CD14-positive monocyte (primary cell): ENCODE data around the gene ZNF432. TPM values are rescaled to one million over a fixed set of nuclear protein-coding genes. Genes with fewer than 3 reads are reported as not detected.

Experiments used
- polyA plus RNA-seq, 3 donors: library from polyadenylated mRNA; depleted of rRNA in 1 of 3; unstranded in 2 of 3; stranded (reverse) in 1 of 3; fragments of 300-500 nt in 2 of 3; fragments of >200 nt in 1 of 3; fragmentation: Illumina TruSeq in 2 of 3; gene quantifications; 1 replicate in 2 of 3; 2 replicates in 1 of 3; pipeline ENCODE4 v1.2.3, GENCODE V29; 2012 to 2021

The ZNF432 gene
- polyA plus RNA-seq, 3 donors: 1.1 to 3.0 (median 1.2) TPM

Other genes with a start within 250 kb of the ZNF432 start
- 1 to 10 TPM; 1.5 to 8.5 (median 1.5) TPM for gene ZNF577, start 160.9 kb downstream of the ZNF432 start, polyA plus RNA-seq
- 1 to 10 TPM; 1.9 to 4.8 (median 3.9) TPM for gene ZNF649, start 143.8 kb downstream of the ZNF432 start, polyA plus RNA-seq
- 1 to 10 TPM in 2 of 3 donors, under 1 TPM in 1; 0.96 to 3.1 (median 1.1) TPM for gene ZNF613, start 121.4 kb downstream of the ZNF432 start, polyA plus RNA-seq
- gene ZNF350, start 62.0 kb downstream of the ZNF432 start, polyA plus RNA-seq: 10 to 100 TPM in 1 of 3 donors, 1 to 10 TPM in 2; 9.1 to 14.0 (median 9.9) TPM
- 1 to 10 TPM; 1.8 to 2.4 (median 2.2) TPM for gene ZNF615, start 40.6 kb downstream of the ZNF432 start, polyA plus RNA-seq
- 1 to 10 TPM in 2 of 3 donors, under 1 TPM in 1; 0.65 to 3.1 (median 1.0) TPM for gene ZNF614, start 20.5 kb downstream of the ZNF432 start, polyA plus RNA-seq
- gene ZNF841, start 46.9 kb upstream of the ZNF432 start, polyA plus RNA-seq: 1 to 10 TPM in 1 of 3 donors, under 1 TPM in 1, not detected in 1; 0.42 to 5.2 TPM
- gene ZNF616, start 91.1 kb upstream of the ZNF432 start, polyA plus RNA-seq: 1 to 10 TPM in 2 of 3 donors, under 1 TPM in 1; 0.32 to 1.8 (median 1.1) TPM
- gene ZNF836, start 122.8 kb upstream of the ZNF432 start, polyA plus RNA-seq: 1 to 10 TPM; 2.3 to 4.8 (median 2.6) TPM
- 100 to 1,000 TPM in 2 of 3 donors, 10 to 100 TPM in 1; 79.9 to 151 (median 127) TPM for gene PPP2R1A, start 141.2 kb upstream of the ZNF432 start, polyA plus RNA-seq
- gene ZNF766, start 220.7 kb upstream of the ZNF432 start, polyA plus RNA-seq: 10 to 100 TPM in 1 of 3 donors, 1 to 10 TPM in 2; 4.0 to 15.0 (median 8.8) TPM
- 1 to 10 TPM; 6.6 to 7.6 (median 7.4) TPM for gene ZNF480, start 248.3 kb upstream of the ZNF432 start, polyA plus RNA-seq